PC-3 (cell line): ENCODE measurements around the gene GIGYF1.
"Not testable (repeated sequence)": the region's sequence is repeated elsewhere in the genome, so short reads cannot be mapped to it uniquely, and the experiment has no call there.

Experiments used
- CTCF ChIP-seq: fragments of 300-600 bp; sonication (generic); conservative IDR thresholded peaks from 2 replicates; pipeline ENCODE4 v1.5.1; 2017; ENCODE audit warnings: antibody characterized with exemption, low read depth, mild to moderate bottlenecking, low read length
- EZH2 ChIP-seq: fragments of 300-600 bp; sonication (generic); IDR thresholded peaks from one replicate; pipeline ENCODE4 v1.6.1; 2017; ENCODE audit warnings: antibody characterized with exemption, mild to moderate bottlenecking, low read length; ENCODE audit not compliant: unreplicated experiment

GRCh38 chr7:100724364-100724763, 30.3 kb upstream of the GIGYF1 start:
- TF ChIP-seq CTCF, EZH2: not testable (repeated sequence)
